Subcutaneous adipose tissue (tissue), 4 donors: ENCODE results near the gene HSD11B1. TPM values are rescaled to one million over a fixed set of nuclear protein-coding genes. Genes with fewer than 3 reads are reported as not detected.

Experiments
- CTCF ChIP-seq: fragments of 450-650 bp; IDR thresholded peaks from one replicate; pipeline ENCODE4 v1.5.1; 2016; ENCODE audit warnings: low read depth, mild to moderate bottlenecking, control low read depth, antibody characterized with exemption, moderate library complexity
- total RNA-seq, 4 donors: library from RNA; depleted of rRNA; stranded (reverse); fragments of >200 nt; gene quantifications; one replicate each; pipeline ENCODE4 v1.1.0, GENCODE V29; 2016

Gene HSD11B1
- 100 to 1,000 TPM in 1 of 4 donors, 10 to 100 TPM in 2, 1 to 10 TPM in 1; 2.1 to 165 (median 45.8) TPM for total RNA-seq

GRCh38 chr1:209704584-209704983, at the start of gene HSD11B1:
HSD11B1 (plus strand) TSS chr1:209704846; CDS start chr1:209704943, 97 bp downstream.
- no peak for TF ChIP-seq CTCF

DNA sequence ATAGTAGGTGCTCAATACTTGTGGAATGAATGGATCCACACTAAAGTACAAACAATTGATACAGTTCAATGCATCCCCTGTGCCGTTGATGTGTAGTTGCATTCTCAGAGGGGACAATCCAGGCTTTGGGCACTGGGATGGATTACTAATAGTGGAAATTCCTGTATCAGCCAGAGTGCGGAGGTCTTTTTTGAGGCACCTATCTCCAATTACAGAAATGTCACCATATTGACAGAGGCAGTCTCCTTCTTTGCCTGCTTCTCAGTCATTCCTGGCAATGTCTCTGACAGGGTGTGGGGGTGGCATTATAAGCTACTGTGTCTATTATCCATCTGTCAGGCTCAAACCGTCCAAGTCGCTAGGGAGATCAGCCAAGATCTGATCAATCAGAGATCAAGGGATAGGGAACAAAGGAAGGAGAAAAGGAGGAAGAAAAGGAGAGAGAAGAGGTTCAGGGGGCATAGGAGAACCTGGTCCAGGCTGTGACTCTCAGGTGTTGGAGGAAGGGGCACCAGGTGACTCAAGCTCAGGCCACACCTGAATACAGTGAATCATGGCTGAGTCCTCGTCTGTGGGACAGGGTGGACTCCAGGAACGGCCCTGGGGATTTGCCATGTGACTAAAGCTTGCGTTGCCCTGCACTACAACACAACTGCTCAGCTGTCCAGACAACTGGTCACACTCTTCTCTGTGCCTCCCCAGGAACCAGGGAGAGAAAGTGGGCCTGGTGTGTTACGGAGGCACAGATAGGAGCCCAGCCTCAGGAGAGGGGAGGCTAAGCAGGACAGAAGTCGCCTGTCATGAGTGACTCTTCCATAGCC, 49.0 kb upstream of the HSD11B1 start:
- TF ChIP-seq CTCF: no peak

GRCh38 chr1:209657140-209657879, 47.3 kb upstream of the HSD11B1 start:
- TF ChIP-seq CTCF: no peak

DNA sequence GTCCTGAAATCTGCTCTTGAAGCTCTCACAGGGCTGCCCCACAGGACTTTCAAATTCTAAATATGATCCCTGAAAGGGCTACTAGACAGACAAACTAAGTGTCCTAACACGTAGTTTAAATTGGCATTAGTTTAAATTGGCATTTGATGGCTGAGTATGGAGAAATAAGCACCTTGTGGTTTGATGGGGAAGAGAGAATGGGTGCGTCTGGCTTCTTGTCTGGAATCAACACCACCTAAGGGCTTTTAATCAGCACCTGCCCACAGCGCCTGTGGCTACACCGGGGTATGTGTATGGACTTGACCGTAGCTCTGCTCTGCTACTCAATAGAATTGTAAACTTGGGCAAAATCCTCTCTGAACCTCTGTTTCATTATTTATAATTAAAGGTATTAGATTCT, 46.7 kb upstream of the HSD11B1 start:
- TF ChIP-seq CTCF: no peak

GRCh38 chr1:209659909-209660308, 44.7 kb upstream of the HSD11B1 start:
- TF ChIP-seq CTCF: no peak

GRCh38 chr1:209661071-209661470, 43.6 kb upstream of the HSD11B1 start:
- no peak for TF ChIP-seq CTCF

DNA sequence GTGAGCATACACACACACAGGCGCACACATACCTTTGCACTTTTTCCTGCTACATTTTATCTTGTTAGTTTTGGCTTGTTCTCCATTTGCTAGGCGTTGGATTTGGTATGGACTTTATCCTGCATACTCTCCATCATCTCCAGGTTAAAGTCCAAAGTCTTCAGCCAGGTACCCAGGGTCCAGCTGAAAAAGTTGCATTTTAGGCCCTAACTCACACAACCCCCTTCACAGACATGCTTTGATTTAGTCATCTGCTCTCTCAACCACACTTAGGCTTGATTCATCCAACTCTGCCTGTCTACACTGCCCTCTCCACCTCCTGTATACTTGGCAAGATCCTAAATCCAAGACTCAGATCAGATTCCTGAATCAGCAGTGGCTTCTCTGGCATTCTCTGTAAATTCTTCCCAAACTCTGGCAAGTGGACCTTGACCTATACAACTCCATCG, 41.7 kb upstream of the HSD11B1 start:
- no peak for TF ChIP-seq CTCF
